Neural cell (in vitro differentiated cells): Measurements from ENCODE around the gene NGFR.

Experiments
- EZH2 ChIP-seq: fragments of 200-600, 300-800 bp; shearing (Covaris generic), sonication (generic); IDR thresholded peaks from 2 replicates; pipeline ENCODE4 v1.6.1; 2014; ENCODE audit warnings: antibody characterized with exemption, low read length, borderline replicate concordance, mild to moderate bottlenecking; ENCODE audit not compliant: insufficient read depth, poor library complexity, severe bottlenecking
- MXI1 ChIP-seq: fragments of 450-650 bp; conservative IDR thresholded peaks from 2 replicates; pipeline ENCODE4 v1.6.1; 2014; ENCODE audit warnings: antibody characterized with exemption, mild to moderate bottlenecking; ENCODE audit not compliant: poor library complexity, severe bottlenecking
- TAF1 ChIP-seq: IDR thresholded peaks from 2 replicates; pipeline ENCODE4 v1.6.1; 2012; ENCODE audit warnings: low read depth
- TF ChIP-seq, protein P1 (sequence below): fragments of 450-650 bp; IDR thresholded peaks from 2 replicates; pipeline ENCODE4 v1.5.1; 2014; ENCODE audit warnings: antibody characterized with exemption, mild to moderate bottlenecking, moderate library complexity; ENCODE audit not compliant: poor library complexity, severe bottlenecking
- TF ChIP-seq, protein P2 (sequence below): IDR thresholded peaks from 2 replicates; pipeline ENCODE4 v1.6.1; 2012; ENCODE audit warnings: borderline replicate concordance

DNA sequence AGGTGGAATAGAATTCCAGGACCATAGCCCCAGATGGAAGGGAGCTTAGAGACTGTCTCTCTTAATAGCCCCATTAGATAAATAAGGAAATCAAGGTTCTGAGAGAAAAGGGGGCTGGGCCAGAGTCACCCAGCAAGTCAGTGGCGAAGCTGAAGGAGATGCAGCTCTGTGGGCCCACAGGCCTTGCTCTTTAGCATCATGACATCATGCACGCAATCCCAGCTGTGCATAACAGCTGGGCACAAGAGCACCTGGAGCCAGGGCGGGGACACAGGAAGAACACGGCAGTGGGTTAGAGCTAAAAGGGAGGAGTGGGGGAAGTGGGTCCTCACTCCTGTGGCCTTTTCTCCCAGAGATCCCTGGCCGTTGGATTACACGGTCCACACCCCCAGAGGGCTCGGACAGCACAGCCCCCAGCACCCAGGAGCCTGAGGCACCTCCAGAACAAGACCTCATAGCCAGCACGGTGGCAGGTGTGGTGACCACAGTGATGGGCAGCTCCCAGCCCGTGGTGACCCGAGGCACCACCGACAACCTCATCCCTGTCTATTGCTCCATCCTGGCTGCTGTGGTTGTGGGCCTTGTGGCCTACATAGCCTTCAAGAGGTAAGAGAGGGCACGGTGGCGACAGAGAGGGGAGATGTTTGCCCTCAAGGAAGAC is 15.1 kb downstream of the NGFR start:
- TF ChIP-seq, protein P1, sequence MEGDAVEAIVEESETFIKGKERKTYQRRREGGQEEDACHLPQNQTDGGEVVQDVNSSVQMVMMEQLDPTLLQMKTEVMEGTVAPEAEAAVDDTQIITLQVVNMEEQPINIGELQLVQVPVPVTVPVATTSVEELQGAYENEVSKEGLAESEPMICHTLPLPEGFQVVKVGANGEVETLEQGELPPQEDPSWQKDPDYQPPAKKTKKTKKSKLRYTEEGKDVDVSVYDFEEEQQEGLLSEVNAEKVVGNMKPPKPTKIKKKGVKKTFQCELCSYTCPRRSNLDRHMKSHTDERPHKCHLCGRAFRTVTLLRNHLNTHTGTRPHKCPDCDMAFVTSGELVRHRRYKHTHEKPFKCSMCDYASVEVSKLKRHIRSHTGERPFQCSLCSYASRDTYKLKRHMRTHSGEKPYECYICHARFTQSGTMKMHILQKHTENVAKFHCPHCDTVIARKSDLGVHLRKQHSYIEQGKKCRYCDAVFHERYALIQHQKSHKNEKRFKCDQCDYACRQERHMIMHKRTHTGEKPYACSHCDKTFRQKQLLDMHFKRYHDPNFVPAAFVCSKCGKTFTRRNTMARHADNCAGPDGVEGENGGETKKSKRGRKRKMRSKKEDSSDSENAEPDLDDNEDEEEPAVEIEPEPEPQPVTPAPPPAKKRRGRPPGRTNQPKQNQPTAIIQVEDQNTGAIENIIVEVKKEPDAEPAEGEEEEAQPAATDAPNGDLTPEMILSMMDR = no peak
- TF ChIP-seq, protein P2, sequence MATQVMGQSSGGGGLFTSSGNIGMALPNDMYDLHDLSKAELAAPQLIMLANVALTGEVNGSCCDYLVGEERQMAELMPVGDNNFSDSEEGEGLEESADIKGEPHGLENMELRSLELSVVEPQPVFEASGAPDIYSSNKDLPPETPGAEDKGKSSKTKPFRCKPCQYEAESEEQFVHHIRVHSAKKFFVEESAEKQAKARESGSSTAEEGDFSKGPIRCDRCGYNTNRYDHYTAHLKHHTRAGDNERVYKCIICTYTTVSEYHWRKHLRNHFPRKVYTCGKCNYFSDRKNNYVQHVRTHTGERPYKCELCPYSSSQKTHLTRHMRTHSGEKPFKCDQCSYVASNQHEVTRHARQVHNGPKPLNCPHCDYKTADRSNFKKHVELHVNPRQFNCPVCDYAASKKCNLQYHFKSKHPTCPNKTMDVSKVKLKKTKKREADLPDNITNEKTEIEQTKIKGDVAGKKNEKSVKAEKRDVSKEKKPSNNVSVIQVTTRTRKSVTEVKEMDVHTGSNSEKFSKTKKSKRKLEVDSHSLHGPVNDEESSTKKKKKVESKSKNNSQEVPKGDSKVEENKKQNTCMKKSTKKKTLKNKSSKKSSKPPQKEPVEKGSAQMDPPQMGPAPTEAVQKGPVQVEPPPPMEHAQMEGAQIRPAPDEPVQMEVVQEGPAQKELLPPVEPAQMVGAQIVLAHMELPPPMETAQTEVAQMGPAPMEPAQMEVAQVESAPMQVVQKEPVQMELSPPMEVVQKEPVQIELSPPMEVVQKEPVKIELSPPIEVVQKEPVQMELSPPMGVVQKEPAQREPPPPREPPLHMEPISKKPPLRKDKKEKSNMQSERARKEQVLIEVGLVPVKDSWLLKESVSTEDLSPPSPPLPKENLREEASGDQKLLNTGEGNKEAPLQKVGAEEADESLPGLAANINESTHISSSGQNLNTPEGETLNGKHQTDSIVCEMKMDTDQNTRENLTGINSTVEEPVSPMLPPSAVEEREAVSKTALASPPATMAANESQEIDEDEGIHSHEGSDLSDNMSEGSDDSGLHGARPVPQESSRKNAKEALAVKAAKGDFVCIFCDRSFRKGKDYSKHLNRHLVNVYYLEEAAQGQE = no peak
- TF ChIP-seq EZH2 (no peak), TAF1 (no peak), MXI1 (no peak)
